Measurements from ENCODE around the gene SPAG4. TPM values are rescaled to one million over a fixed set of nuclear protein-coding genes. Genes with fewer than 3 reads are reported as not detected.

The SPAG4 gene, protein sequence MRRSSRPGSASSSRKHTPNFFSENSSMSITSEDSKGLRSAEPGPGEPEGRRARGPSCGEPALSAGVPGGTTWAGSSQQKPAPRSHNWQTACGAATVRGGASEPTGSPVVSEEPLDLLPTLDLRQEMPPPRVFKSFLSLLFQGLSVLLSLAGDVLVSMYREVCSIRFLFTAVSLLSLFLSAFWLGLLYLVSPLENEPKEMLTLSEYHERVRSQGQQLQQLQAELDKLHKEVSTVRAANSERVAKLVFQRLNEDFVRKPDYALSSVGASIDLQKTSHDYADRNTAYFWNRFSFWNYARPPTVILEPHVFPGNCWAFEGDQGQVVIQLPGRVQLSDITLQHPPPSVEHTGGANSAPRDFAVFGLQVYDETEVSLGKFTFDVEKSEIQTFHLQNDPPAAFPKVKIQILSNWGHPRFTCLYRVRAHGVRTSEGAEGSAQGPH
- total RNA-seq (2022; extraction: Qiagen RNA extraction), result 4.8 to 5.8 TPM (median 5.3 TPM) in 5 replicates

DNA sequence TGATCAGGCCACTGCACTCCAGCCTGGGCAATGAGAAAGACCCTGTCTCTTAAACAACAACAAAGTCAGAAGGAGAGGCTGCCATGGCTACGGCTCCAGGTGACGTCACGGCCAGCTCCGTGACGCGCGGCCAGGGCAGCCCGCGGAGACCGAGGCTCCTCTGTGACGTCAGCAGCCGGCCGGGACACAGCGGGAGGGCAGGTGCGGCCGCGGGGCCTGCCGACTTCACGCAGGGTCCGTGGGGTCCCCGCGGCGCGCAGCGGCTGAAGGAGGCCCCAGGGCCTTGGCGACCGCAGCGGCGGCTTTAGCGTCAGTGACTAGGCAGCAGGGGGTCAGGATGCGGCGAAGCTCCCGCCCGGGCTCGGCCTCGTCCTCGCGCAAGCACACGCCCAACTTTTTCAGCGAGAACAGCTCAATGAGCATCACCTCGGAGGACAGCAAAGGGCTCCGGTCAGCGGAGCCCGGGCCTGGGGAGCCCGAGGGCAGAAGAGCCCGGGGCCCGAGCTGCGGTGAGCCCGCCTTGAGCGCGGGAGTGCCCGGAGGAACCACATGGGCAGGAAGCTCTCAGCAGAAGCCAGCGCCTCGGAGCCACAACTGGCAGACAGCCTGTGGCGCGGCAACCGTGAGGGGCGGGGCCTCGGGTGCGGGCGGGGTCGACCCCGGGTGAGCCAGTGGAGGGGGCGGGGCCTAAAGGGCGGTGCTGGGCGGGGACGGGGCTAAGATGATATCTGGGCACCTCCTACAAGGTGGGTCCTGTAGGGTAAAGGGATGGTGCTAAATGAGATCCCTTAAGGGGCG lies at the start of gene SPAG4:
SPAG4 (plus strand) TSS at position 163 of the 798 bp plus-strand sequence; CDS start at position 338, 175 bp downstream.

DNA sequence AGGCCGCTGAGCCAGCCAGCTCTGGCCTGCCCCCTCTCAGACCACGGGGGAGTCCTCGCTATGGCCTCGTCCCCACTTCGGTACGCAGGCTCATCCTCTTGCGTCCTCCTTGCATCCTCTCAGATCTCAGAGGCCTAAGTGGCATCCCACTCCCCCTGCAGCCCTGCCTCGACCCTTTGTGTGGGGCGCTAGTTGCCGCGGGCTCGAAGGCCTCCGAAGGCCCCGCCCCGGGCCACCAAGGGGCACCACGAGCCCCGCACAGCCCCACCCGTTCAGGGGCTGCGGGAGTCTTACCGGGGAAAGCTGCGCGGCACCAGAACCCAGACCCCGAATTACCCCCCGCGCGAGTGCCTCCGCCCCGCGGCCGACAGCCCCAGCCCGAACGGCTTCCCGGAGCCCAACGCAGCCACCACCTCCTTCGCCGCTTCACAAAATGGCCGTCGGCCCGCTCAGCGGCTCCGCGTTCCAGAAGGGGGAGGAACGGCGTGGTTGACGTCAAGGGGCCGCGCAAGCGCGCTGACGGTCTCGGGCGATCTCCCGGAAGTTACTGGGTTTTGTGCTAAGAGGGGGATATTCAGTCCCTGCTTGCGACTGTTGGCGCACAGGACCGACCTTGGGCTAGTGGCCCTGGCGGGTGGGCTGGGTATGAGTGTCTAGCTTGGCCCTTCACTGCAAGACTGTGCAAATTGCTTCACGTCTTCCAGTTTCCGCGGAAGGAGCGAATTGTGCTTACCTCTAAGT lies 49.0 kb downstream of the SPAG4 start, which contains the start of the genes CPNE1 and RBM12:
CPNE1 (minus strand) TSS at position 435 of the 741 bp plus-strand sequence. CDS start 31,977 bp downstream, outside the sequence.
RBM12 (minus strand) TSS at position 435 of the 741 bp plus-strand sequence. CDS start 9,578 bp downstream, outside the sequence.

Other genes with a start within 250 kb of the SPAG4 start
- 29.1 to 42.9 TPM (median 30.5 TPM) in 5 replicates for gene UQCC1, start 203.9 kb upstream of the SPAG4 start, total RNA-seq (2022; extraction: Qiagen RNA extraction)
- gene GDF5, start 177.6 kb upstream of the SPAG4 start, total RNA-seq (2022; extraction: Qiagen RNA extraction), result not detected in 5 replicates
- 23.0 to 30.0 TPM (median 26.8 TPM) in 5 replicates for gene CEP250, start 160.2 kb upstream of the SPAG4 start, total RNA-seq (2022; extraction: Qiagen RNA extraction)
- not detected in 5 replicates for gene C20orf173, start 86.2 kb upstream of the SPAG4 start, total RNA-seq (2022; extraction: Qiagen RNA extraction)
- gene ERGIC3, start 73.8 kb upstream of the SPAG4 start, total RNA-seq (2022; extraction: Qiagen RNA extraction), result 216 to 243 TPM (median 236 TPM) in 5 replicates
- 200 to 228 TPM (median 213 TPM) in 5 replicates for gene CPNE1, start 49.1 kb downstream of the SPAG4 start, total RNA-seq (2022; extraction: Qiagen RNA extraction)
- 69.9 to 98.1 TPM (median 84.4 TPM) in 5 replicates for gene RBM12, start 49.1 kb downstream of the SPAG4 start, total RNA-seq (2022; extraction: Qiagen RNA extraction)
- 36.9 to 43.5 TPM (median 38.8 TPM) in 5 replicates for gene NFS1, start 83.5 kb downstream of the SPAG4 start, total RNA-seq (2022; extraction: Qiagen RNA extraction)
- gene ROMO1, start 83.6 kb downstream of the SPAG4 start, total RNA-seq (2022; extraction: Qiagen RNA extraction), result 292 to 433 TPM (median 370 TPM) in 5 replicates
- gene RBM39, start 126.4 kb downstream of the SPAG4 start, total RNA-seq (2022; extraction: Qiagen RNA extraction), result 179 to 231 TPM (median 200 TPM) in 5 replicates
- 30.5 to 42.4 TPM (median 36.1 TPM) in 5 replicates for gene PHF20, start 156.2 kb downstream of the SPAG4 start, total RNA-seq (2022; extraction: Qiagen RNA extraction)